ENCODE data around the gene CHERP. TPM values are rescaled to one million over a fixed set of nuclear protein-coding genes. Genes with fewer than 3 reads are reported as not detected.

CHERP gene
- total RNA-seq, 1 experiment from 2014 or later: 101 TPM

- Histone ChIP-seq H2BK15ac (ENCODE audit: low read depth, low read length) (no peak overlapping the region), H3K56ac (ENCODE audit: insufficient read length, low read depth, low read length) (no peak overlapping the region), H2BK120ac (ENCODE audit: low read depth, low read length, poor library complexity, severe bottlenecking) (no peak overlapping the region), H3K9me3 (ENCODE audit: control insufficient read depth, low read depth, low read length) (no peaks in the 10 kb centered on the region), H2AFZ (ENCODE audit: low read length) (no peak overlapping the region), H2BK5ac (ENCODE audit: insufficient read length, low read length) (no peak overlapping the region), H3K23ac (ENCODE audit: insufficient read length, low read depth, low read length) (no peak overlapping the region), H2BK12ac (ENCODE audit: insufficient read length, low read depth, low read length) (no peak overlapping the region), H4K91ac (ENCODE audit: insufficient read length, low read depth, low read length) (no peak overlapping the region), H4K20me1 (ENCODE audit: control insufficient read depth, insufficient read depth, insufficient read length) (no peaks in the 10 kb centered on the region), H3K23me2 (ENCODE audit: insufficient read length, low read depth, low read length, poor library complexity, severe bottlenecking) (peaks cover 1% of the 10 kb centered on the region), H3K4ac (ENCODE audit: low read depth, low read length) (no peak overlapping the region), H4K8ac (replicated peaks; ENCODE audit: insufficient read length, low read depth, low read length) (no peak overlapping the region), H3K79me2 (ENCODE audit: insufficient read depth, low read length) (no peaks in the 10 kb centered on the region), H2BK20ac (ENCODE audit: low read depth, low read length, poor library complexity, severe bottlenecking) (no peak overlapping the region), H3K4me1 (ENCODE audit: insufficient read depth, low read length) (no peaks in the 10 kb centered on the region), H4K5ac (ENCODE audit: insufficient read length, low read depth, low read length) (no peak overlapping the region), H3K9ac (ENCODE audit: extremely low read depth, insufficient read length, low read length) (no peak overlapping the region), H3K14ac (ENCODE audit: insufficient read depth, low read length) (no peak overlapping the region), H3K4me2 (ENCODE audit: insufficient read depth, insufficient read length, low read length) (no peak overlapping the region), H2AK5ac (ENCODE audit: insufficient read length, low read length) (no peak overlapping the region), H3K27me3 (ENCODE audit: insufficient read depth, low read length) (no peaks in the 10 kb centered on the region), H3K27ac (ENCODE audit: insufficient read length, low read depth, low read length) (no peak overlapping the region), H3K18ac (ENCODE audit: insufficient read length, low read depth, low read length) (no peak overlapping the region), H3T11ph (ENCODE audit: low read length) (no peak overlapping the region), H3K79me1 (ENCODE audit: insufficient read depth, low read depth, low read length, poor library complexity, severe bottlenecking) (no peaks in the 10 kb centered on the region)
- TF ChIP-seq CTCF (conservative IDR thresholded peaks at IDR 0.05): no peak
- Mint-ChIP-seq H3K4me3 (no peak overlapping the region), H3K27me3 (ENCODE audit: low read depth) (peaks cover 1% of the 10 kb centered on the region), H3K4me1 (peaks cover 0 to 3% of the 10 kb centered on the region in 2 experiments; a peak in 1 of 4 replicates), H3K9me3 (peaks cover 7 to 11% of the 10 kb centered on the region in 2 experiments; a peak in 4 of 5 replicates), H3K36me3 (ENCODE audit: insufficient read depth in 1 of 3, low read depth in 3 of 3) (no peaks in the 10 kb centered on the region), H3K27ac (no peak overlapping the region; a peak in 1 of 7 replicates)
- DNase-seq: no peak
- no CpG with 5 or more reads among the region's 1 CpG for WGBS (ENCODE audit: extremely low coverage, insufficient read length, low lambda C conversion rate)
Measured at GRCh38 chr19:16477311-16477710, 64.9 kb downstream of the CHERP start.

Measured in H9 (cell line).